ENCODE results near the gene ZCCHC7. TPM values are rescaled to one million over a fixed set of nuclear protein-coding genes. Genes with fewer than 3 reads are reported as not detected.

Gene ZCCHC7
- total RNA-seq, 1 donor from 2014 or later: 30.8 TPM

GRCh38 chr9:37255944-37256862, 135.8 kb downstream of the ZCCHC7 start:
- Histone ChIP-seq H3K4me1 (ENCODE audit: control insufficient read depth in 3 of 3, insufficient read depth in 3 of 3, low read length in 3 of 3) (no peaks in the 10 kb centered on the region), H3K27me3 (ENCODE audit: control insufficient read depth in 3 of 3, insufficient read depth in 3 of 3, low read length in 3 of 3) (no peaks in the 10 kb centered on the region), H3K36me3 (ENCODE audit: control insufficient read depth in 3 of 3, insufficient read depth in 3 of 3, low read length in 3 of 3) (no peaks in the 10 kb centered on the region), H3K27ac (ENCODE audit: low read depth, low read length) (no peak overlapping the region), H3K4me3 (ENCODE audit: low read length in 3 of 3) (no peak overlapping the region), H3K9me3 (ENCODE audit: control insufficient read depth in 3 of 3, low read length in 3 of 3) (no peaks in the 10 kb centered on the region), H3K9ac (ENCODE audit: low read depth in 1 of 3, low read length in 3 of 3) (no peak overlapping the region)

- Histone ChIP-seq H3K9ac (ENCODE audit: low read depth in 1 of 3, low read length in 3 of 3) (no peak overlapping the region), H3K27ac (ENCODE audit: low read depth, low read length) (no peak overlapping the region), H3K9me3 (ENCODE audit: control insufficient read depth in 3 of 3, low read length in 3 of 3) (no peaks in the 10 kb centered on the region), H3K36me3 (ENCODE audit: control insufficient read depth in 3 of 3, insufficient read depth in 3 of 3, low read length in 3 of 3) (no peaks in the 10 kb centered on the region), H3K4me1 (ENCODE audit: control insufficient read depth in 3 of 3, insufficient read depth in 3 of 3, low read length in 3 of 3) (no peaks in the 10 kb centered on the region), H3K4me3 (ENCODE audit: low read length in 3 of 3) (no peak overlapping the region), H3K27me3 (ENCODE audit: control insufficient read depth in 3 of 3, insufficient read depth in 3 of 3, low read length in 3 of 3) (no peaks in the 10 kb centered on the region)
Measured at GRCh38 chr9:37259951-37260350, 139.6 kb downstream of the ZCCHC7 start.

- no peaks in the 10 kb centered on the region for H3K36me3 ChIP-seq (ENCODE audit: control insufficient read depth in 3 of 3, insufficient read depth in 3 of 3, low read length in 3 of 3)
- H3K4me1 ChIP-seq (ENCODE audit: control insufficient read depth in 3 of 3, insufficient read depth in 3 of 3, low read length in 3 of 3): no peaks in the 10 kb centered on the region
- no peaks in the 10 kb centered on the region for H3K27me3 ChIP-seq (ENCODE audit: control insufficient read depth in 3 of 3, insufficient read depth in 3 of 3, low read length in 3 of 3)
- H3K9ac ChIP-seq (ENCODE audit: low read depth in 1 of 3, low read length in 3 of 3): no peak overlapping the region
- no peaks in the 10 kb centered on the region for H3K9me3 ChIP-seq (ENCODE audit: control insufficient read depth in 3 of 3, low read length in 3 of 3)
- H3K27ac ChIP-seq (ENCODE audit: low read depth, low read length): no peak overlapping the region
- no peak overlapping the region for H3K4me3 ChIP-seq (ENCODE audit: low read length in 3 of 3)
Measured at GRCh38 chr9:37262410-37262809, 142.0 kb downstream of the ZCCHC7 start.

- Histone ChIP-seq H3K4me3 (ENCODE audit: low read length in 3 of 3) (no peak overlapping the region), H3K4me1 (ENCODE audit: control insufficient read depth in 3 of 3, insufficient read depth in 3 of 3, low read length in 3 of 3) (no peaks in the 10 kb centered on the region), H3K27me3 (ENCODE audit: control insufficient read depth in 3 of 3, insufficient read depth in 3 of 3, low read length in 3 of 3) (no peaks in the 10 kb centered on the region), H3K9ac (ENCODE audit: low read depth in 1 of 3, low read length in 3 of 3) (no peak overlapping the region), H3K9me3 (ENCODE audit: control insufficient read depth in 3 of 3, low read length in 3 of 3) (no peaks in the 10 kb centered on the region), H3K36me3 (ENCODE audit: control insufficient read depth in 3 of 3, insufficient read depth in 3 of 3, low read length in 3 of 3) (no peaks in the 10 kb centered on the region), H3K27ac (ENCODE audit: low read depth, low read length) (no peak overlapping the region)
Measured at GRCh38 chr9:37264539-37264938, 144.2 kb downstream of the ZCCHC7 start.

GRCh38 chr9:37266630-37267029, 146.3 kb downstream of the ZCCHC7 start:
- Histone ChIP-seq H3K9me3 (ENCODE audit: control insufficient read depth in 3 of 3, low read length in 3 of 3) (no peaks in the 10 kb centered on the region), H3K4me1 (ENCODE audit: control insufficient read depth in 3 of 3, insufficient read depth in 3 of 3, low read length in 3 of 3) (no peaks in the 10 kb centered on the region), H3K27me3 (ENCODE audit: control insufficient read depth in 3 of 3, insufficient read depth in 3 of 3, low read length in 3 of 3) (no peaks in the 10 kb centered on the region), H3K9ac (ENCODE audit: low read depth in 1 of 3, low read length in 3 of 3) (no peak overlapping the region), H3K27ac (ENCODE audit: low read depth, low read length) (no peak overlapping the region), H3K4me3 (ENCODE audit: low read length in 3 of 3) (no peak overlapping the region), H3K36me3 (ENCODE audit: control insufficient read depth in 3 of 3, insufficient read depth in 3 of 3, low read length in 3 of 3) (no peaks in the 10 kb centered on the region)

GRCh38 chr9:37269221-37269620, 148.8 kb downstream of the ZCCHC7 start:
- no peaks in the 10 kb centered on the region for H3K9me3 ChIP-seq (ENCODE audit: control insufficient read depth in 3 of 3, low read length in 3 of 3)
- H3K4me1 ChIP-seq (ENCODE audit: control insufficient read depth in 3 of 3, insufficient read depth in 3 of 3, low read length in 3 of 3): no peaks in the 10 kb centered on the region
- H3K36me3 ChIP-seq (ENCODE audit: control insufficient read depth in 3 of 3, insufficient read depth in 3 of 3, low read length in 3 of 3): peaks cover 0 to 4% (median 0%) of the 10 kb centered on the region in 3 donors
- no peaks in the 10 kb centered on the region for H3K27me3 ChIP-seq (ENCODE audit: control insufficient read depth in 3 of 3, insufficient read depth in 3 of 3, low read length in 3 of 3)
- no peak overlapping the region for H3K4me3 ChIP-seq (ENCODE audit: low read length in 3 of 3)
- H3K27ac ChIP-seq (ENCODE audit: low read depth, low read length): no peak overlapping the region
- no peak overlapping the region for H3K9ac ChIP-seq (ENCODE audit: low read depth in 1 of 3, low read length in 3 of 3)

- Histone ChIP-seq H3K4me1 (ENCODE audit: control insufficient read depth in 3 of 3, insufficient read depth in 3 of 3, low read length in 3 of 3) (no peaks in the 10 kb centered on the region), H3K36me3 (ENCODE audit: control insufficient read depth in 3 of 3, insufficient read depth in 3 of 3, low read length in 3 of 3) (peaks cover 0 to 4% (median 0%) of the 10 kb centered on the region in 3 donors), H3K9ac (ENCODE audit: low read depth in 1 of 3, low read length in 3 of 3) (no peak overlapping the region), H3K9me3 (ENCODE audit: control insufficient read depth in 3 of 3, low read length in 3 of 3) (no peaks in the 10 kb centered on the region), H3K4me3 (ENCODE audit: low read length in 3 of 3) (no peak overlapping the region), H3K27me3 (ENCODE audit: control insufficient read depth in 3 of 3, insufficient read depth in 3 of 3, low read length in 3 of 3) (no peaks in the 10 kb centered on the region), H3K27ac (ENCODE audit: low read depth, low read length) (no peak overlapping the region)
Measured at GRCh38 chr9:37271679-37272078, 151.3 kb downstream of the ZCCHC7 start.

- no peaks in the 10 kb centered on the region for H3K4me1 ChIP-seq (ENCODE audit: control insufficient read depth in 3 of 3, insufficient read depth in 3 of 3, low read length in 3 of 3)
- no peaks in the 10 kb centered on the region for H3K9me3 ChIP-seq (ENCODE audit: control insufficient read depth in 3 of 3, low read length in 3 of 3)
- no peak overlapping the region for H3K4me3 ChIP-seq (ENCODE audit: low read length in 3 of 3)
- H3K27ac ChIP-seq (ENCODE audit: low read depth, low read length): no peak overlapping the region
- no peak overlapping the region for H3K9ac ChIP-seq (ENCODE audit: low read depth in 1 of 3, low read length in 3 of 3)
- H3K36me3 ChIP-seq (ENCODE audit: control insufficient read depth in 3 of 3, insufficient read depth in 3 of 3, low read length in 3 of 3): peaks cover 0 to 4% (median 0%) of the 10 kb centered on the region in 3 donors
- no peaks in the 10 kb centered on the region for H3K27me3 ChIP-seq (ENCODE audit: control insufficient read depth in 3 of 3, insufficient read depth in 3 of 3, low read length in 3 of 3)
Measured at GRCh38 chr9:37273595-37273994, 153.2 kb downstream of the ZCCHC7 start.

- no peaks in the 10 kb centered on the region for H3K9me3 ChIP-seq (ENCODE audit: control insufficient read depth in 3 of 3, low read length in 3 of 3)
Measured at GRCh38 chr9:37281541-37281940, 161.2 kb downstream of the ZCCHC7 start.

GRCh38 chr9:37283730-37284325, 163.5 kb downstream of the ZCCHC7 start:
- H3K9me3 ChIP-seq (ENCODE audit: control insufficient read depth in 3 of 3, low read length in 3 of 3): no peaks in the 10 kb centered on the region
- H3K27me3 ChIP-seq (ENCODE audit: control insufficient read depth in 3 of 3, insufficient read depth in 3 of 3, low read length in 3 of 3): no peaks in the 10 kb centered on the region
- H3K4me1 ChIP-seq (ENCODE audit: control insufficient read depth in 3 of 3, insufficient read depth in 3 of 3, low read length in 3 of 3): no peaks in the 10 kb centered on the region
- H3K4me3 ChIP-seq (ENCODE audit: low read length in 3 of 3): no peak overlapping the region
- H3K9ac ChIP-seq (ENCODE audit: low read depth in 1 of 3, low read length in 3 of 3): no peak overlapping the region
- no peaks in the 10 kb centered on the region for H3K36me3 ChIP-seq (ENCODE audit: control insufficient read depth in 3 of 3, insufficient read depth in 3 of 3, low read length in 3 of 3)
- H3K27ac ChIP-seq (ENCODE audit: low read depth, low read length): no peak overlapping the region

More at GRCh38 chr9:37281541-37281940, 161.2 kb downstream of the ZCCHC7 start:
- Histone ChIP-seq H3K36me3 (ENCODE audit: control insufficient read depth in 3 of 3, insufficient read depth in 3 of 3, low read length in 3 of 3) (no peaks in the 10 kb centered on the region), H3K27me3 (ENCODE audit: control insufficient read depth in 3 of 3, insufficient read depth in 3 of 3, low read length in 3 of 3) (no peaks in the 10 kb centered on the region), H3K27ac (ENCODE audit: low read depth, low read length) (no peak overlapping the region), H3K4me3 (ENCODE audit: low read length in 3 of 3) (no peak overlapping the region), H3K4me1 (ENCODE audit: control insufficient read depth in 3 of 3, insufficient read depth in 3 of 3, low read length in 3 of 3) (no peaks in the 10 kb centered on the region), H3K9ac (ENCODE audit: low read depth in 1 of 3, low read length in 3 of 3) (no peak overlapping the region)
